HEK293 (cell line): ENCODE measurements around the gene MTCL1.

Source experiments
- CTCF ChIA-PET: fragments of 350-600 bp; formaldehyde crosslinking; extraction: SDS; loops from one replicate; lab custom pipeline; 2021; ENCODE audit warnings: antibody characterized with exemption; lab: Yijun Ruan, JAX
- POLR2A ChIA-PET: fragments of 300-600 bp; formaldehyde crosslinking; extraction: SDS; loops from one replicate; lab custom pipeline; 2020; ENCODE audit warnings: antibody characterized with exemption, inconsistent platforms; lab: Yijun Ruan, JAX
- H3K27ac ChIP-seq: fragments of 200-500 bp; sonication (Bioruptor generic); 2 replicates; pipeline ENCODE4 v1.5.1; 2014; ENCODE audit warnings: low read depth, low read length, control low read depth, inconsistent platforms; ENCODE audit errors: extremely low read depth
- H3K36me3 ChIP-seq, 2 experiments: fragments of 200-500 bp in 1 of 2; sonication (Bioruptor generic) in 1 of 2; 1 replicate in 1 of 2; 2 replicates in 1 of 2; pipeline ENCODE4 v1.5.1; 2014 to 2017; ENCODE audit warnings: inconsistent platforms in 2 of 2, low read length in 2 of 2; ENCODE audit not compliant: control insufficient read depth in 2 of 2, insufficient read depth in 1 of 2
- H3K4me1 ChIP-seq: fragments of 200-500 bp; sonication (Bioruptor generic); 2 replicates; pipeline ENCODE4 v1.5.1; 2014; ENCODE audit warnings: mild to moderate bottlenecking, low read length, inconsistent platforms; ENCODE audit not compliant: control insufficient read depth, insufficient read depth
- H3K4me3 ChIP-seq: 2 replicates; pipeline ENCODE4 v1.5.1; 2011; ENCODE audit warnings: low read depth, mild to moderate bottlenecking, control low read depth, low read length, moderate library complexity
- H3K9me3 ChIP-seq: fragments of 200-500 bp; sonication (Bioruptor generic); 2 replicates; pipeline ENCODE4 v1.5.1; 2014; ENCODE audit warnings: low read depth, low read length, inconsistent platforms; ENCODE audit not compliant: control insufficient read depth, insufficient read depth
- EGR2 ChIP-seq: fragments of 450-650 bp; formaldehyde crosslinking; IDR thresholded peaks from 2 replicates; pipeline ENCODE4 v1.5.1; 2016; ENCODE audit warnings: low read depth, missing biosample characterization, missing genetic modification characterization
- FEZF1 ChIP-seq: fragments of 450-650 bp; formaldehyde crosslinking; IDR thresholded peaks from 2 replicates; pipeline ENCODE4 v1.5.1; 2016; ENCODE audit warnings: missing biosample characterization, missing genetic modification characterization
- KLF7 ChIP-seq: fragments of 450-650 bp; formaldehyde crosslinking; IDR thresholded peaks from 2 replicates; pipeline ENCODE4 v1.5.1; 2016; ENCODE audit warnings: missing biosample characterization, missing genetic modification characterization, borderline replicate concordance
- PATZ1 ChIP-seq: fragments of 450-650 bp; formaldehyde crosslinking; IDR thresholded peaks from 2 replicates; pipeline ENCODE4 v1.5.1; 2016; ENCODE audit warnings: missing biosample characterization, missing genetic modification characterization
- SCRT1 ChIP-seq: fragments of 450-650 bp; formaldehyde crosslinking; IDR thresholded peaks from 2 replicates; pipeline ENCODE4 v1.5.1; 2016; ENCODE audit warnings: missing biosample characterization, missing genetic modification characterization, borderline replicate concordance
- YY1 ChIP-seq: fragments of 450-650 bp; formaldehyde crosslinking; IDR thresholded peaks from 2 replicates; pipeline ENCODE4 v1.5.1; 2018; ENCODE audit warnings: missing biosample characterization, missing genetic modification characterization
- ZBTB8A ChIP-seq: fragments of 450-650 bp; formaldehyde crosslinking; IDR thresholded peaks from 2 replicates; pipeline ENCODE4 v1.5.1; 2016; ENCODE audit warnings: missing biosample characterization, missing genetic modification characterization
- ZFHX2 ChIP-seq: fragments of 450-650 bp; formaldehyde crosslinking; conservative IDR thresholded peaks from 2 replicates; pipeline ENCODE4 v1.5.1; 2016; ENCODE audit warnings: missing biosample characterization, missing genetic modification characterization
- ZNF121 ChIP-seq: fragments of 450-650 bp; formaldehyde crosslinking; IDR thresholded peaks from 2 replicates; pipeline ENCODE4 v1.5.1; 2016; ENCODE audit warnings: missing biosample characterization, missing genetic modification characterization
- ZNF2 ChIP-seq: fragments of 450-650 bp; formaldehyde crosslinking; IDR thresholded peaks from 2 replicates; pipeline ENCODE4 v1.5.1; 2016; ENCODE audit warnings: missing biosample characterization, missing genetic modification characterization
- ZNF202 ChIP-seq: fragments of 450-650 bp; formaldehyde crosslinking; IDR thresholded peaks from 2 replicates; pipeline ENCODE4 v1.5.1; 2016; ENCODE audit warnings: missing biosample characterization, missing genetic modification characterization, borderline replicate concordance
- ZNF211 ChIP-seq: fragments of 450-650 bp; formaldehyde crosslinking; IDR thresholded peaks from 2 replicates; pipeline ENCODE4 v1.5.1; 2016; ENCODE audit warnings: low read depth, missing biosample characterization, missing genetic modification characterization
- ZNF23 ChIP-seq: fragments of 450-650 bp; formaldehyde crosslinking; IDR thresholded peaks from 2 replicates; pipeline ENCODE4 v1.5.1; 2016; ENCODE audit warnings: missing biosample characterization, missing genetic modification characterization, borderline replicate concordance
- ZNF239 ChIP-seq: fragments of 450-650 bp; formaldehyde crosslinking; IDR thresholded peaks from 2 replicates; pipeline ENCODE4 v1.5.1; 2016; ENCODE audit warnings: missing biosample characterization, missing genetic modification characterization
- ZNF416 ChIP-seq: fragments of 450-650 bp; formaldehyde crosslinking; IDR thresholded peaks from 2 replicates; pipeline ENCODE4 v1.5.1; 2016; ENCODE audit warnings: missing biosample characterization, missing genetic modification characterization
- ZNF426 ChIP-seq: fragments of 450-650 bp; formaldehyde crosslinking; IDR thresholded peaks from 2 replicates; pipeline ENCODE4 v1.5.1; 2017; ENCODE audit warnings: missing biosample characterization, missing genetic modification characterization, mild to moderate bottlenecking, inconsistent platforms, moderate library complexity
- ZNF677 ChIP-seq: fragments of 450-650 bp; IDR thresholded peaks from 2 replicates; pipeline ENCODE4 v1.5.0; 2018; ENCODE audit warnings: missing biosample characterization, mild to moderate bottlenecking, missing genetic modification characterization, moderate library complexity
- ZNF701 ChIP-seq: fragments of 450-650 bp; formaldehyde crosslinking; IDR thresholded peaks from 2 replicates; pipeline ENCODE4 v1.5.1; 2016; ENCODE audit warnings: missing biosample characterization, missing genetic modification characterization
- ZNF707 ChIP-seq: fragments of 450-650 bp; formaldehyde crosslinking; IDR thresholded peaks from 2 replicates; pipeline ENCODE4 v1.5.1; 2016; ENCODE audit warnings: missing biosample characterization, missing genetic modification characterization
- TF ChIP-seq, protein P1 (sequence below): fragments of 450-650 bp; formaldehyde crosslinking; IDR thresholded peaks from 2 replicates; pipeline ENCODE4; 2016; ENCODE audit warnings: missing biosample characterization, missing genetic modification characterization
- TF ChIP-seq, protein P2 (sequence below): fragments of 450-650 bp; formaldehyde crosslinking; IDR thresholded peaks from 2 replicates; pipeline ENCODE4 v1.5.1; 2016; ENCODE audit warnings: missing biosample characterization, missing genetic modification characterization
- TF ChIP-seq, protein P3 (sequence below): fragments of 450-650 bp; formaldehyde crosslinking; IDR thresholded peaks from 2 replicates; pipeline ENCODE4 v1.5.0; 2017; ENCODE audit warnings: missing biosample characterization, missing genetic modification characterization, borderline replicate concordance

The MTCL1 gene

GRCh38 chr18:8799596-8800441 is 94.5 kb downstream of the MTCL1 start (continued):
- no peak for TF ChIP-seq ZNF121 (tag by site-specific recombination)
- TF ChIP-seq ZNF23 (tag by site-specific recombination): no peak
- no peak for TF ChIP-seq EGR2
- TF ChIP-seq ZNF202 (tag by site-specific recombination): no peak
- no peak for TF ChIP-seq KLF7
- TF ChIP-seq ZNF677 (tag by site-specific recombination): no peak
- no peak for TF ChIP-seq ZNF426 (tag by site-specific recombination)

DNA sequence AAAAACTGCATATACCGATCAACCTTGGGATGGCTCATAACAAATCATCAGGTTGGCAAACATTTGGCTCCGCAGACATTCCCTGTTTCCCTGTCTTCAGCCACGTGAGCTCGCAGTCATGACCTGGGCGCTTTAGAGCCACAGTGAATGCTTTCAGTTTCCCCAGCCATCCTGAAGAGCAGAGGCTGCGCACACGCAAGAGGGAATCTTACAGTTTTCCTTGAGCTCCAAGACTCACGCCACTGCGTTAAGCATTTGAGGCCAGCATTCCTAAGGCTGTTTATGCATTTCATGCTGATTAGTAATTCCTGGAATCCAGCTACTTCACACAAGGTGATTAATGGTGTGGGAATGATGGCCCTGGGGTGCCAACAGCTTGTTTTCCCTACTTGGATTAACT is 95.1 kb downstream of the MTCL1 start:
- H3K36me3 ChIP-seq: peaks cover 0 to 33% of the 10 kb centered on the region in 2 experiments; a peak in 1 of 3 replicates
- POLR2A ChIA-PET: interaction anchor here (0.6 kb wide), 1 partner anchor 1331 kb away, joined by 5 read pairs; no protein-coding TSS in a partner anchor
- TF ChIP-seq, protein P1, sequence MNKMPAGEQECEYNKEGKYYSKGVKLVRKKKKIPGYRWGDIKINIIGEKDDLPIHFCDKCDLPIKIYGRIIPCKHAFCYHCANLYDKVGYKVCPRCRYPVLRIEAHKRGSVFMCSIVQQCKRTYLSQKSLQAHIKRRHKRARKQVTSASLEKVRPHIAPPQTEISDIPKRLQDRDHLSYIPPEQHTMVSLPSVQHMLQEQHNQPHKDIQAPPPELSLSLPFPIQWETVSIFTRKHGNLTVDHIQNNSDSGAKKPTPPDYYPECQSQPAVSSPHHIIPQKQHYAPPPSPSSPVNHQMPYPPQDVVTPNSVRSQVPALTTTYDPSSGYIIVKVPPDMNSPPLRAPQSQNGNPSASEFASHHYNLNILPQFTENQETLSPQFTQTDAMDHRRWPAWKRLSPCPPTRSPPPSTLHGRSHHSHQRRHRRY (tag by site-specific recombination): no peak
- TF ChIP-seq, all 188 proteins: peak for 0
- Histone ChIP-seq H3K9me3 (no peaks in the 10 kb centered on the region), H3K4me3 (no peak overlapping the region), H3K27ac (no peak overlapping the region), H3K4me1 (no peaks in the 10 kb centered on the region)
- CTCF ChIA-PET: interaction anchor here (0.6 to 1.5 kb wide), 3 partner anchors 41 to 187 kb away, joined by 3 read pairs; no protein-coding TSS in a partner anchor

DNA sequence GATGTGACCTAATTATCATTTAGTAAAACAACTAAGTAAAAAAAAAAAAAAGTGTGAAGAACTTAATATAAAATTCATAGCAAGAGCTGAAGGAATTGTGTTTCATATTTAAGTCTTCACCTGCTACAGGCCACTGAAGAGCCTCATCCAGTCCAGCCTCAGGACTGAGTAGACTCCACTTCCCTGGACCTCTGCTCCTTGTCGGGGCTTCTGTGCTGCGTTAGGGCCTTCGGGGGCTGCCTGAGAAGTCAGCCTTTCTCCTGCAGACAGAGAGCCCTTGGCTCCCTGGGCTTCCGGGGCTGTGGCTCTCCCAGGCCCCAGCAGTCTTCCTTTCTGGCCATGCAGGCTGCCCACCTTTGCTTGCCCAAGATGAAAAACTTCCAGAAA is 95.5 kb downstream of the MTCL1 start:
- ChIA-PET CTCF (interaction anchor here (0.7 to 0.9 kb wide), 2 partner anchors 111 to 187 kb away, joined by 3 to 4 read pairs; no protein-coding TSS in a partner anchor), POLR2A (interaction anchor here (0.6 kb wide), 1 partner anchor 1330 kb away, joined by 5 read pairs; no protein-coding TSS in a partner anchor)
- peaks cover 0 to 33% of the 10 kb centered on the region in 2 experiments; a peak in 1 of 3 replicates for H3K36me3 ChIP-seq
- H3K4me3 ChIP-seq: no peak overlapping the region
- no peak overlapping the region for H3K27ac ChIP-seq
- no peaks in the 10 kb centered on the region for H3K9me3 ChIP-seq
- TF ChIP-seq ZNF239 (tag by site-specific recombination) (no peak), ZNF416 (tag by site-specific recombination) (no peak), ZNF211 (tag by site-specific recombination) (no peak), ZFHX2 (no peak), SCRT1 (tag by site-specific recombination) (no peak), ZBTB8A (tag by site-specific recombination) (no peak), PATZ1 (tag by site-specific recombination) (no peak), ZNF2 (tag by site-specific recombination) (no peak), YY1 (no peak), ZNF707 (tag by site-specific recombination) (no peak), ZNF701 (no peak), FEZF1 (tag by site-specific recombination) (no peak)
- TF ChIP-seq, protein P2, sequence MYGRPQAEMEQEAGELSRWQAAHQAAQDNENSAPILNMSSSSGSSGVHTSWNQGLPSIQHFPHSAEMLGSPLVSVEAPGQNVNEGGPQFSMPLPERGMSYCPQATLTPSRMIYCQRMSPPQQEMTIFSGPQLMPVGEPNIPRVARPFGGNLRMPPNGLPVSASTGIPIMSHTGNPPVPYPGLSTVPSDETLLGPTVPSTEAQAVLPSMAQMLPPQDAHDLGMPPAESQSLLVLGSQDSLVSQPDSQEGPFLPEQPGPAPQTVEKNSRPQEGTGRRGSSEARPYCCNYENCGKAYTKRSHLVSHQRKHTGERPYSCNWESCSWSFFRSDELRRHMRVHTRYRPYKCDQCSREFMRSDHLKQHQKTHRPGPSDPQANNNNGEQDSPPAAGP: no peak
- TF ChIP-seq, protein P3, sequence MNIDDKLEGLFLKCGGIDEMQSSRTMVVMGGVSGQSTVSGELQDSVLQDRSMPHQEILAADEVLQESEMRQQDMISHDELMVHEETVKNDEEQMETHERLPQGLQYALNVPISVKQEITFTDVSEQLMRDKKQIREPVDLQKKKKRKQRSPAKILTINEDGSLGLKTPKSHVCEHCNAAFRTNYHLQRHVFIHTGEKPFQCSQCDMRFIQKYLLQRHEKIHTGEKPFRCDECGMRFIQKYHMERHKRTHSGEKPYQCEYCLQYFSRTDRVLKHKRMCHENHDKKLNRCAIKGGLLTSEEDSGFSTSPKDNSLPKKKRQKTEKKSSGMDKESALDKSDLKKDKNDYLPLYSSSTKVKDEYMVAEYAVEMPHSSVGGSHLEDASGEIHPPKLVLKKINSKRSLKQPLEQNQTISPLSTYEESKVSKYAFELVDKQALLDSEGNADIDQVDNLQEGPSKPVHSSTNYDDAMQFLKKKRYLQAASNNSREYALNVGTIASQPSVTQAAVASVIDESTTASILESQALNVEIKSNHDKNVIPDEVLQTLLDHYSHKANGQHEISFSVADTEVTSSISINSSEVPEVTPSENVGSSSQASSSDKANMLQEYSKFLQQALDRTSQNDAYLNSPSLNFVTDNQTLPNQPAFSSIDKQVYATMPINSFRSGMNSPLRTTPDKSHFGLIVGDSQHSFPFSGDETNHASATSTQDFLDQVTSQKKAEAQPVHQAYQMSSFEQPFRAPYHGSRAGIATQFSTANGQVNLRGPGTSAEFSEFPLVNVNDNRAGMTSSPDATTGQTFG (tag by site-specific recombination): no peak
- H3K4me1 ChIP-seq: no peaks in the 10 kb centered on the region
